ENCODE data around the gene SHISA6. TPM values are rescaled to one million over a fixed set of nuclear protein-coding genes. Genes with fewer than 3 reads are reported as not detected.

Gene SHISA6
- total RNA-seq, 2 experiments from 2014 or later: not detected

DNA sequence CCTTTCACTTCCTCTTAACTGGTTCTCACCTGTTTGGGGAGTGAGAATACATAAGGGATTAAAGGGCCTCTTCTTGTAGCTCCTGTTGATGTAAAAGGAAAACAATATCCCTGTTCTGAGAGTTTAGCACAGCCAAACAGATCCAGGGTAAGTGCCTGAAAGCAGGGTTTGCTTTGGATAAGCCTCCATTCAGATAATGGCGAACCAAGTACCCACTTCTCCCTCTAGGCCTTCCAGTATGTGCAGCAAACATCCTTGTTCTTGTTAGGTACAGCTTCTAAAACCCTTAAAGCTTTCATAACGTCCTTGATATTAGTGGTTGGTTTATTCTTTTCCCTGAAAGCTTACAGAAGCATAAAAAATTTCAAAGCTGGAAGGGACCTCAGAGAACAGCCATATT is 226.6 kb downstream of the SHISA6 start:
- no peak overlapping the region for H3K4me3 Mint-ChIP-seq
- no peaks in the 10 kb centered on the region for H3K27me3 Mint-ChIP-seq
- no peaks in the 10 kb centered on the region for H3K4me1 Mint-ChIP-seq
- H3K9me3 Mint-ChIP-seq: peaks cover 2% of the 10 kb centered on the region
- no peak for DNase-seq
- H3K27ac Mint-ChIP-seq: no peak overlapping the region
- no peaks in the 10 kb centered on the region for H3K36me3 Mint-ChIP-seq

DNA sequence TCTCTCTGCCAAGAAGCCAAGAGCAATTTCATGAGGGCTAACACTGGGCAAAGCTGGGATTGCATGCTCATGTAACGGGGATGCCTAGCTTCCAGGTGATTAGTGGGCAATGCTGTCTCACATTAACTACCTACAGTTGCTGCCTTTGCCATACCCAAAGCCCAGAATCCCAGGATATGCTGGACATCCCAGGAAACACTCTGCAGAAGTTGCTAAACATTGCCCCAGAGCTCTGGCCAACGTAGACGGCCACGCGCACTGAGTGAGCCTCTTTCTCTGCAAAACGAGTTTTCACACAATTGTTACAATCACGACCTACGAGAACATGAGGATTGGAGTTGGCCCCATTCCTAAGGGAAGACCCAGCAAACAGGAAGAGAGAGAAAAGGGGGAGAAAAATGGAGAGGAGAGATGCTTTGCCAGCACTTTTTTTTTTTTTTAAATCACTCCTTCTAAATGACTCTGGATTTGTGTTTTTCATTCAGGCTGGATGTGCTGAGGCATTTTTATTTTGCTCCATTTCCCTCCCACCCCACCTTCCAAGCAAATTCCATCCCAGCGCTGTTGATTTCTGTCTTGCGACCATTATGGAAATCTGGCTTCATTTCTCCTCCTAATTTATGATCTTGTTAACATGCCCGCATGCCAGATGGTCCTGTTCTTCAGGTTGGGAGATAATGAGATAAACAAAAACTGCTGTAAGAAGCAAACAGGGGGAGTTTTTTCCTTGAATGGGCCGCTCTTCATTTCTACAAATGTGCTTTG is 244.5 kb downstream of the SHISA6 start:
- H3K9me3 Mint-ChIP-seq: no peaks in the 10 kb centered on the region
- no peak for DNase-seq
- H3K4me1 Mint-ChIP-seq: no peaks in the 10 kb centered on the region
- H3K36me3 Mint-ChIP-seq: no peaks in the 10 kb centered on the region
- H3K27me3 Mint-ChIP-seq: no peaks in the 10 kb centered on the region
- H3K27ac Mint-ChIP-seq: no peak overlapping the region
- no peak overlapping the region for H3K4me3 Mint-ChIP-seq

DNA sequence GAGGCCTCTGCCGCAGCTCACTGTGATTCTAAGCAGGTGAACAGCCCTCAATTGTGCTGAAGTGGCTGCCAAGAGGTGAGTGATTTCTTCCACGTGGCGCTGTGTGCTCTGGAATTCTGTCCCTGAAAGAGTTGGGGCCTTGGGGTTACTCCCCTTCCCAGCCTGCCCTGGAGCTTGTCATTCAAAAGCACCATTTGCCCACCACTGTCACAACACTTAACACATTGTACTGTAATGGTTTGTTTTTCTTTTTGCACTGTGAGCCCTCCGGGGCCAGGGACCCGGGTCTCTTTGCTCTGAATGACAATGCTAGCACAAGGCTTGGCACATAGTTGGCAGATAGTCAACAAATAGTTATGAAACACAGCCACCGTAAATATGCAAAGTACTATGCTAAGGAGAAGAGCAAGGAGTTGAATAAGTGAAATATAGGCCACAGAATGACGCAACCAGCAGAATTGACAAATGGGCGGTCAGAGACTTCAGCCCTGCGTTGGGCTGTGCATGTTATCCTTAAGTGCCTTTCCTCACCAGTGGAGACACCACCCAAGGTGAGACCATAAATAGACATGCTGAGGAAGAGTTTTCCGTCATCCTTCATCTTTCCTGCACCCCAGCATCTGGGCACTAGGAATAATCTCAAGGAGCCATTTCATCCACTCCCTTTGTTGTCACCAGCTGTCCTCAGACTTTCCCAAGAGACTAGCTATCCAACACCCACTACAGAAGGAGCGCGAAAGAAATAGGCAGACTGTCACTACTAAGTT is 245.3 kb downstream of the SHISA6 start:
- H3K4me3 Mint-ChIP-seq: no peak overlapping the region
- H3K36me3 Mint-ChIP-seq: no peaks in the 10 kb centered on the region
- H3K9me3 Mint-ChIP-seq: no peaks in the 10 kb centered on the region
- H3K27me3 Mint-ChIP-seq: no peaks in the 10 kb centered on the region
- no peak for DNase-seq
- H3K27ac Mint-ChIP-seq: no peak overlapping the region
- no peaks in the 10 kb centered on the region for H3K4me1 Mint-ChIP-seq

DNA sequence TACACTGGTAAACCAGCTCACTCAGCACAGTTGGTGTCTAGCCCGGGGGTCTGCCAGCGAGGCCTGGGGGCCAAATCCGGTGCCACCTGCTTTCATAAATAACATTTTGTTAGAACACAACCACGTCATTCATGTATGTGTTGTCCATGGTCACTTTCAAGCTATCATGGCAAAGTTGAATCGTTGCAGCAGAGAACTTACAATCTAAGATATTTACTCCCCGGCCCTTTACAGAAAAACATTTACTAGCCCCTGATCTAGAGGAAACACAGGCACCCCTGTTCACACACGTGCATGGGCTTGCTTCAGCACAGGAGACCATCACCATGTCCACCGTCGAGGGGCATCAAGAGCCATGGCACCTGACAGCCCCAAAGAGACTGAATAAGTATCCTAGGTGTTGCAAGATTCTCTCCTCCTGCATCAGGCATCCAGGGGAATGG is 245.9 kb downstream of the SHISA6 start:
- H3K36me3 Mint-ChIP-seq: no peaks in the 10 kb centered on the region
- no peaks in the 10 kb centered on the region for H3K27me3 Mint-ChIP-seq
- H3K9me3 Mint-ChIP-seq: no peaks in the 10 kb centered on the region
- no peaks in the 10 kb centered on the region for H3K4me1 Mint-ChIP-seq
- DNase-seq: no peak
- no peak overlapping the region for H3K27ac Mint-ChIP-seq
- H3K4me3 Mint-ChIP-seq: no peak overlapping the region

DNA sequence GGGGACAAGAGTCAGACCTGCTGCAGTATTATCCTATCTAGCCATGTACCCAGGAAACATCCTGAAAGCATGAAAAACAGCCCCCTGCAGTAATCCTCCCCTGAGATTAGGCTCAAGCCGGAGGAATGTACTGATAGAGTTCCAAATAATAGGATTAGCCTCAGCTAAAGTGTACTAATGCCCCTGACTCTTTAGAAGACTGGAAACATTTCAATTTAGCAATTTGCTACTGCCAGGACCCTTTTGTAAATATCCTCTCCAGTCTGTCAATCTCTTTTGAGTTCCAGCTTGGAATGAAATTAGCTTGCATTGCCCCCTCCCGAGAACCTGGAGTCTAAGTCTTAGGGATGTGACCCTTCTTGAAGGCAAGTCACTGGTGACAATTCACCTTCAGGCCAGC is 246.5 kb downstream of the SHISA6 start:
- H3K4me1 Mint-ChIP-seq: no peaks in the 10 kb centered on the region
- no peak for DNase-seq
- no peaks in the 10 kb centered on the region for H3K27me3 Mint-ChIP-seq
- H3K36me3 Mint-ChIP-seq: no peaks in the 10 kb centered on the region
- no peaks in the 10 kb centered on the region for H3K9me3 Mint-ChIP-seq
- H3K4me3 Mint-ChIP-seq: no peak overlapping the region
- no peak overlapping the region for H3K27ac Mint-ChIP-seq

DNA sequence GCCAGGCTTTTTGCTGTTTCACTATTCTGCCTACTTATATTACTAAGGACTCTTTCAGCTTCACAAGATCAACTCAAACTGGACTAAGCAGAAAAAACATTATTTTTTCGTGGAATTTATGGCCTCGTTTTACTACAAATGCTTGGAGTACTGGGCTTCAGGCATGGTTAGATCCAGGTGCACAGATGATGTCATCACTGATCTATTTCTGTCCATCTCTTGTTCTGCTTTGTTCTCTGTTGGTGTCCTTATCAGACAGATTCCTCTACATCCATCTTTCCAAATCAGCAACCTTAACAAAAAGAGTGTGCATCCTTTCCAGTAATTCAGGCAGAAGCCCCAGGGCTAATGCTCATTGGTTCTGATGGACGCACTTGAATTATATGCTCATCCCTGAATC is 247.4 kb downstream of the SHISA6 start:
- Mint-ChIP-seq H3K4me3 (no peak overlapping the region), H3K4me1 (no peaks in the 10 kb centered on the region), H3K9me3 (no peaks in the 10 kb centered on the region), H3K27ac (no peak overlapping the region), H3K27me3 (no peaks in the 10 kb centered on the region), H3K36me3 (no peaks in the 10 kb centered on the region)
- no peak for DNase-seq

DNA sequence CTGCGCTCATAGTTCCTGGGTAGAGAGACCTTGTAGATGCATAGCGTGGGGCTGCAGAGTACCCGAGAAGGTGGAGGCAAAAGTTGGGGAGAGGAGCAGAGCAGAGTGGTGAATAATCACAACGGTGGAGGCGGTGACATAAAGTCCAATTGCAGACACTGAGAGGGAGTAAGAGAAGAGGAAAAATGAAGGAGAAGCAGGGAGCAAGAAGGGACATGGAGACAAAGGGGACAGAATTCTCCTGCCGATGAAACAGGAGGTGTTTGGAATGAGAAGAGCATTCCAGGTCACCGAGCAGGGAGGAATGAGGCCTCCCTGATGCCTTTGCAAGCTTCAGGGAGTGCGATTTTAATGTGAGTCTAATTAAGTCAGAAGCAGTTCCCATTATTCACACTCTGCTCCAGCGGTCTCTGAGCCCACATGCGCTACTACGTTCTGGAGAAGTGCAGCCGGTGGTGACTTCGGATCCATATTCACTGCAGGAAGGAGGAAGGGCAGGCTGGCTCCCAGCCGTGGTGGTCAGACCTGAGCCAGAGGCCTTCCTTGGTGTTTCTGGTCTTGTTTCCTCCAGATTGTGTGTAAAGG is 249.2 kb downstream of the SHISA6 start:
- H3K27ac Mint-ChIP-seq: no peak overlapping the region
- no peak overlapping the region for H3K4me3 Mint-ChIP-seq
- no peaks in the 10 kb centered on the region for H3K4me1 Mint-ChIP-seq
- H3K36me3 Mint-ChIP-seq: no peaks in the 10 kb centered on the region
- no peaks in the 10 kb centered on the region for H3K27me3 Mint-ChIP-seq
- DNase-seq: no peak
- no peaks in the 10 kb centered on the region for H3K9me3 Mint-ChIP-seq

DNA sequence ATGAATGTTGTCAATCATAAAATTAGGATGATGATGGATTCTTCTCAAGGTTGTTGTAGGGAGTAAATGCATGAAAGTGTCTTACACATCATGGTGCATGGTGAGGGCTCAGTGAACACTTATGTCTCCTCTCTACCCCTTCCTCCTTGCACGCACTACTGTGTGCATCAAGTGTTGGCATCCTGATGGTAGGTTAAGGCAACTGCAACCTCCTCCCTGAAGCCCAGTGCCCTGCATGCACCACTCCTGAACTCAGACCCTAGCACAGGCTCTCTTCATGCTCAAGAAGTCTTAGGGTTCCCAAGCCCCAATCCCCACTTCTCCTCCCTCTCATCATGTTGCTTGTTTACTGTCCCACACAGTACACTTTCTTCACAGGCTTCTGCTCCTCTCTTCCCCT is 251.5 kb downstream of the SHISA6 start:
- Mint-ChIP-seq H3K36me3 (no peaks in the 10 kb centered on the region), H3K27me3 (no peaks in the 10 kb centered on the region), H3K4me1 (no peaks in the 10 kb centered on the region), H3K9me3 (no peaks in the 10 kb centered on the region), H3K27ac (no peak overlapping the region), H3K4me3 (no peak overlapping the region)
- no peak for DNase-seq

DNA sequence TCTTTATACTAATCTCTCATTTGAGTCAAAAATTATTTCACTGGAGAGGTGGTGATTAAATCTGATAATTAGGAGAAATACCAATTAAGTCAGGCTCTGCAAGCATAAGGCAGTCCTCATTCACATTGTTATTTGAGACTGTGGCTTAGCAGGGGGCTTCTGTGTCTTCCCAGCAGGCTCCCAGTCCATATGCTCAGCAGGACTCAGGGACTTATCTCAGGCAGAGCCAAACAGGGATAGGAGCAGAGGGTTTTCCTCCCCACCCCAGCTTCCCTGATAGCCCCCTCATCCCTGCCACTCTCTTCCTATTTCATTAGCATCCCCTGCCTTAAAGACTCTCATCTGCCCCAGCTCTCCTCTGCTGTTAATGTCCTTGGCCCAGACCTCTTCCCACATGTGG is 252.9 kb downstream of the SHISA6 start:
- DNase-seq: no peak
- no peaks in the 10 kb centered on the region for H3K27me3 Mint-ChIP-seq
- H3K36me3 Mint-ChIP-seq: no peaks in the 10 kb centered on the region
- H3K4me3 Mint-ChIP-seq: no peak overlapping the region
- H3K4me1 Mint-ChIP-seq: no peaks in the 10 kb centered on the region
- H3K27ac Mint-ChIP-seq: no peak overlapping the region
- H3K9me3 Mint-ChIP-seq: no peaks in the 10 kb centered on the region

DNA sequence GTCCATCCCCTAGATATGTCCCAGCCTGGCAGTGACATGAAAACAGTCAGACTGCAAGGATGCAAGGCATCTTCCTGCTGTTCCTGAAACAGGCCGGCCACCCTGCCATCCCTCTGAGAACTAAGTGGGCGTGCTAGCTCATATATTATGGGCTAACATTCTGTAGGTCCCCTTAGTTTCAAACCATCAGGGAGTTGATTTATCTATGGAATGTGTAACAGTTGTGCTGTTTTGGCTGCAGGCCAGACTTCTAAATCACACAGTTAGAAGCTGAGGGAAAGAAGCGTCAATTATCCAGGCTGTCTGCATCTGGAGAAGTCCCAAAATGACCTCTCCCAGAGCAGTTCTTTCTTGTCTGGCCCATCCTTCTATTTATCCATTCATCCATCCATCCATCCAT is 254.6 kb downstream of the SHISA6 start:
- Mint-ChIP-seq H3K27ac (no peak overlapping the region), H3K4me3 (no peak overlapping the region), H3K27me3 (no peaks in the 10 kb centered on the region), H3K4me1 (no peaks in the 10 kb centered on the region), H3K36me3 (no peaks in the 10 kb centered on the region), H3K9me3 (no peaks in the 10 kb centered on the region)
- no peak for DNase-seq

DNA sequence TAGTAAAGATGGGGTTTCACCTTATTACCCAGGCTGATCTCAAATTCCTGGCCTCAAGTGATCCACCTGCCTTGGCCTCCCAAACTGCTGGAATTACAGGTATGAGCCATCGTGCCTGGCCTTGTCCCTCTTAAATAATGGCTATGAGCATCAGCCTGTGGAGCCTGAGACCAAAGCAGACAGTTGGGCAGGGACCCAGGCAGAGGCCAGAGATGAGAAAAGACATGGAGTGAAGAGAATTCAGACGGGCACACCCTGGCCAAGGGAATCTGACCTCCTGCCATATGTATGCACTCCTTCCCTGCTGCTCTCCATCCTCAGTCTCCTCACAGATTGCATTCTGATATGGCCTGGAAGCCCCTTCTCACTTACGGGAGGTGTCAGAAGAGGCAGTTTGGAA is 258.9 kb downstream of the SHISA6 start:
- no peaks in the 10 kb centered on the region for H3K27me3 Mint-ChIP-seq
- no peak for DNase-seq
- H3K27ac Mint-ChIP-seq: no peak overlapping the region
- no peaks in the 10 kb centered on the region for H3K4me1 Mint-ChIP-seq
- H3K36me3 Mint-ChIP-seq: peaks cover 1% of the 10 kb centered on the region
- peaks cover 2% of the 10 kb centered on the region for H3K9me3 Mint-ChIP-seq
- no peak overlapping the region for H3K4me3 Mint-ChIP-seq

DNA sequence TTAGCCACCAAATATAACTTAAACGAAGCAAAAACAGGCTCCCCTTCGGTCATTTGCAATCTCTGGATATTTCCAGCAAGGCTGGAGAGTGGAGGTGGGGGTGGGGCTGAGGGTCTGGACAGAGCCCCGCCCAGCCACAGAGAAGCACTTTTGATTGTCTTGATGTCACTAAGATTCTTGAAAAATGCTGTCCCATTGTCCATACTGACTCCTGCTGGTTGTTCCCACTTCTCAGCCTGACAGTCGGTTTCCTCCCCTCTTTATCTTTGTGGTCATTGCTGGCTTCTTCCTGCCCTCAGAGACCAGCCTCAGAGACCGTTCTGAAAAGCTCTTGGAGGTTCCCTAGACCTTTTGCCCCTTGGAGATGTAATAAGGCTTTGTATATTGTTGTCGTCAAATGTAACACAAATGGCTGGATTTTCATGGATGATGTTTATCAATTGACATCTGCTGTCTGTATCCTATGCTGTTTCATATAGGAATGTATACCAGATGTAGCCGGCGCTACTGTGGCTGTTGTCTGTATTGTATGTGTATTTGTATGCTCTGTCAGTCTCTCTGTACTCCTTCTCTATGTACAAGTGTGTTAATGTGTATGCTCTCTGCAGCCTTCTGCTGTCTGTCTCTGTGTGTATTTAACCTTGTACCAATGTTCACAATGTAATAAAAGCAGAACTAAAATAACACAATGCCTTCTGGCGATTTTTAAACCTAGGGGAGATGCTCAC is 262.5 kb downstream of the SHISA6 start:
- no peaks in the 10 kb centered on the region for H3K4me1 Mint-ChIP-seq
- peaks cover 1% of the 10 kb centered on the region for H3K36me3 Mint-ChIP-seq
- H3K9me3 Mint-ChIP-seq: peaks cover 2% of the 10 kb centered on the region
- DNase-seq: no peak
- H3K4me3 Mint-ChIP-seq: no peak overlapping the region
- no peak overlapping the region for H3K27ac Mint-ChIP-seq
- no peaks in the 10 kb centered on the region for H3K27me3 Mint-ChIP-seq

DNA sequence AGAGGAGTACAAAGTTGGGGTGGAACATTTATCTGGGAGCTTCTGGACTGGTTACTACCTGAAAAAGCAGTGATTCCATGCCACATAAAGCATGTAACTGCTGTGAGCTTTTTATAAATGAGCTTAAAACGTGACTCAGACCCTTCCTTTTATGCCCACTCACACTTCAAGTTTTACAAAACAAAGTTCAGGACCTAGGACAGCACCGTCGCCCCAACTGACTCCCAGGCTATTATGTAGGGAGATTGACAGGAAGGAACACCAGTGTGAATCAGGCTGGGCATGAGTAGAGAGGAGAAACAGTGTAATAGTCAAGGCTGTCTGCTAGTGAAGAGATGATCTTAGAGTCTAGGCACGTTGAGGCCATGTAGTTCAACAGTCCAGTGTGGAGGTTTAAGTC is 265.6 kb downstream of the SHISA6 start:
- no peak overlapping the region for H3K27ac Mint-ChIP-seq
- no peaks in the 10 kb centered on the region for H3K4me1 Mint-ChIP-seq
- no peak overlapping the region for H3K4me3 Mint-ChIP-seq
- no peak for DNase-seq
- H3K9me3 Mint-ChIP-seq: no peaks in the 10 kb centered on the region
- no peaks in the 10 kb centered on the region for H3K36me3 Mint-ChIP-seq
- H3K27me3 Mint-ChIP-seq: no peaks in the 10 kb centered on the region

DNA sequence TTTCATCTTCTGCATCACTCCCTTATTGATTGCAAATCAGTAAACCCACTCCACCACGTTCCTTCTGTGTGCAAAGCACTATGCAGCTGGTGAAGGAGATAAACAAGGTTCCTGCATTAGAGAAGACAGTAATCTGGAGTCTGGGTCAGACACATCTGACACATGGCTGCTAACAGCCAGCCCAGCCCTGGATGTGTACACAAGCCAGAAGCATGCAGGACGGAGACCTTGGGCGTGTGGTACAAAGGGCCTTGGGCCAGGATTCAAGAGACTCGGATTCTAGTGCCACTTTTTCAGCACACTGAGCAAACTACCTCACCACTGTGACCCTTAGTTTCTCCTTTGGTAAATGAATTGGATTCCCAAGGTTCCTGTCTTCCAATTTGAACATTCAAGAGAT is 270.7 kb downstream of the SHISA6 start:
- H3K4me1 Mint-ChIP-seq: no peaks in the 10 kb centered on the region

DNA sequence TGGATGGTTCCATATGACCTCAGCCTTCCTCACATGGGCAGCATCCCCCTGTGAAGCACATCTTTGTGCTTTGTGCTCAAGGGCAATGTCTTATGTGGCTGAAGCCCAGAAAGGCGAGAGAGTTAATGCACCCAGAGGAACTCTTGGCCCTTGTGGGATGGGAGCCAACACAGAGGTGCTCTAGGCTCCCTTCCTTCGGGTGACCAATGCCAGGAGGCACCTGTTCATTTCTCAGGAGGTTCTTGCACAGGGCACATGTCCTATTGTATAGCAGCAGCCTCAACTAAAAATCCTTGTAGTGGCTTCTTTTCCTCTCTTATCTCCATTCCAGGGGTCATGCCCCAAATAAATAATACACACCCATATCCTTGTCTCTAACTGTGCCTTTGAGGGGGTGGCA is 273.6 kb downstream of the SHISA6 start:
- H3K36me3 Mint-ChIP-seq: no peaks in the 10 kb centered on the region
- H3K9me3 Mint-ChIP-seq: no peaks in the 10 kb centered on the region
- DNase-seq: no peak
- no peak overlapping the region for H3K4me3 Mint-ChIP-seq
- H3K4me1 Mint-ChIP-seq: no peaks in the 10 kb centered on the region
- no peak overlapping the region for H3K27ac Mint-ChIP-seq
- H3K27me3 Mint-ChIP-seq: no peaks in the 10 kb centered on the region

More for the DNA sequence above, 270.7 kb downstream of the SHISA6 start:
- DNase-seq: no peak
- Mint-ChIP-seq H3K9me3 (no peaks in the 10 kb centered on the region), H3K36me3 (no peaks in the 10 kb centered on the region), H3K27me3 (no peaks in the 10 kb centered on the region), H3K4me3 (no peak overlapping the region), H3K27ac (no peak overlapping the region)

All from activated naive CD8-positive, alpha-beta T cell treated with anti-CD3 and anti-CD28 coated beads for 36 hours (primary cell).